NCI-H2196 (cell line): Measurements from ENCODE around the gene CORO2B.

Experiments
- DNase-seq: peaks from one replicate; lab custom pipeline; 2025; ENCODE audit not compliant: unreplicated experiment; lab: John Stamatoyannopoulos, UW

CORO2B gene

DNA sequence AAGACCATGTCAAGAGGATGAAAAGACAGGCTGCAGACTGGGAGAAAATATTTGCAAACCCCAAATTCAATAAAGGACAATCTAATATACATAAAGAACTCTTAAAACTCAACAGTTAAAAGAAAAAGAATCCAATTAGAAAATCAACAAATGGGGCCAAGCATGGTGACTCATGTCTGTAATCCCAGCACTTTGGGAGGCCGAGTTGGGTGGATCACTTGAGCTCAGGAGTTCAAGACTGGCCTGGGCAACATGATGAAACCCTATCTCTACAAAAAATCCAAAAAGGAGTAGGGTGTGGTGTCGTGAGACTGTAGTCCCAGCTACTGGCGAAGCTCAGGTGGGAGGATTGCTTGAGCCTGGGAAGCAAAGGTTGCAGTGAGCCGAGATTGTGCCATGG, 184.3 kb downstream of the CORO2B start:
- no peak for DNase-seq

DNA sequence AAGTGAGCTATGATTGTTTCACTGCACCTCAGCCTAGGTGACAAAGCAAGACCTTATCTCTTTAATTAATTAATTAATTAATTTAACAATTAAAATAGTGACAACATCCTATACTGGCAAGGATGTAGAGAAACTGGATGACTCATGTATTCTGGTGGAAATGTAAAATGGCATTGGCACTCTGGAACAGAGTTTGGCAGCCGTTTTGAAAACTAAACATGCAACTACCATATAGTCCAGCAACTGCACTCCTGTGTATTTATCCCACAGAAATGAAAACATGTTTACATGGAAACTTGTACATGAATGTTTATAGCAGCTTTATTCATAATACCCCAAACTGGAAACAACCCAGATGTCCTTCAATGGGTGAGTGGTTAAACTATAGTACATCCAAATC, 185.3 kb downstream of the CORO2B start:
- no peak for DNase-seq

DNA sequence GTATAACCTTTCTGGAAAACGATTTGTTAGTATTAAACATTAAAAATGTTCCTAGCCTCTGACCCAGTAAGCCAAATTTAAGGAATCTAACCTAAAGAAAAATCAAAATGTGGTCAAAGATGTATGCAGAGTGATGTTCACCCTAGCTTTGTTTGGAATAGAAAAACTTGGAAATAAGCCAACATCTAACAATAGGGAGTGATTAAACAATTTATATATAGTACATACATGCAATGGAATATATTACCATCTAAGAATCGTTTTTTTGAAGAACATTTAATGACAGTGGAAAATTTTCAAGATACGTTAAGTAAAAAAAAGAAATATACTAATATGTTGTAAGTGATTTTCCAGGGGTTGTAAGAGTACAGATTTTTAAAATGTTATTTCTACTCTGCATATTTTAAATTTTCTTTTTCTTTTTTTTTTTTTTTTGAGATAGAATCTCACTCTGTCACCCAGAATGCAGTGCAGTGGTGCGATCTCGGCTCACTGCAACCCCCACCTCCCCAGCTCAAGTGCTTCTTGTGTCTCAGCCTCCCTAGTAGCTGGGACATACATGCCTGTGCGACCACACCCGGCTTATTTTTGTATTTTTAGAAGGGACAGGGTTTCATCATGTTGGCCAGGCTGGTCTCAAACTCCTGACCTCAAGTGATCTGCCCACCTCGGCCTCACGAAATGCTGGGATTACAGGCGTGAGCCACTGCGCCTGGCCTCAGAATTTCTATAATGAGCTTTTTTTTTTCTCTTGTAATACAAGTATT, 187.0 kb downstream of the CORO2B start:
- DNase-seq = no peak

DNA sequence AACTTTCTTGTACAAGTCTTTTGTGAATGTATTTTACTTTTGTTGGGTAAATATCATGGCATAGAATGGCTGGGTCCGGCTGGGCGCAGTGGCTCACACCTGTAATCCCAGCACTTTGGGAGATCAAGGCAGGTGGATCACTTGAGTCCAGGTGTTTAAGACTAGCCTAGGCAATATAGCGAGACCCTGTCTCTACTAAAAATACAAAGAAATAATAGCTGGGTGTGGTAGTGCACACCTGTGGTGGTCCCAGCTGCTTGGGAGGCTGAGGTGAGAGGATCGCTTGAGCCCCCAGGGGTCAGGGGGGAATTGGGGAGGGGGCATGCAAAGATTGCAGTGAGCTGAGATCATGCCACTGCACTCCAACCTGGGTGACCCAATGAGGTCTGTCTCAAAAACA, 189.0 kb downstream of the CORO2B start:
- no peak for DNase-seq

DNA sequence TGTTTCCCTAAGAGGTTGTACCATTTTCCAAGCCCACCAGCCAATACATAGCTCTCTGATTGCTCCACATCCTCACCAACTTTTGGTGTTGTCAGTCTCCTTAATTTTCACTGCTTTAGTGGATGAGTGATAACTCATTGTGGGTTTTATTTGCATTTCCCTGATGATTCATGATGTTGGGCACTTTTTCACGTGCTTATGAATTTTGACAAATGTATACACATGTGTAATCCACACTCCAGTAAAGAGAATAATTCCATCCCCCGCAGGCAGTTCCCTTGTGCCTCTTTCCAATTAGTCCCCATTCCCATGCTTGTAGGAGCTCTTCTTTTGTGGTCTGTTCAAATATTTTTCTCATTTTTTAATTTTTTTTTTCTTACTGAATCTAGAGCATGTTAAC, 189.5 kb downstream of the CORO2B start:
- no peak for DNase-seq

DNA sequence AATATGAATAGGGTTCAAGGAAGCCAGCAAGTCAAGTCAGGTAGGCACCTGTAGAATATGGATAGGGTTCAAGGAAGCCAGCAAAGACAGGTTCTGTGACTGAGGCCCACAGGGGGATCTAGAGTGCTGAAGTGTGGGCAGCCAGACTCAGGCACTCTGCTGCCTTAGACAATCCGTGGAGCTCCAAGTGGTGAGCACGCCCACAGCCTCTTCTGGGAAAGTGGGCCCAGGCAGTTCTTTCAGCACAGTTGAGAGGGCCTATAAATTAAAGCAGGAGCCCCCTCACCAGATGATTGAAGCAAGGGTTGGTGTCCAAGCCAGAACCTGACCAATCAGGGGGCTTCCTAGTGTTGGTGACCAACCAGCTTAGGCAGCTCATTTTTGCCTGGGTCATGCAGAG, 190.9 kb downstream of the CORO2B start:
- no peak for DNase-seq

DNA sequence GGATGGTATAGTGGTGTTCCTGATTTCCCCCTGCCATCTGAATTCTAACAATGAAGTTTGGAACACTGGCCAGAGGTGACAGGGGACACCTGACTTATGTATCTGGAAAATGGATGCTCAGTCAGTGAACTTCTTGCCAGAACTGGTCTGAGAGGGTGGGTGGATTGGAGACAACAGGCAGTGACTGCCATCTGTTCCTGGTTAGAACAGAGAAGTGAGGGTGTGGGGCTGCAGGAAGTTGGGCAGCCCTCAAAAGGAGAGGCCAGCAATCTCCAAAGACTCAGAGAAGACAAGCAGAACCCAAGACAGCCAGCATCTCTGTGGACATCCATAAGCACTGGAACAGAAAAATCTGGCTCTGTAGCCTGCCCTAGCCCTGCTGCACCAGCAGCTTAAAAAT, 191.4 kb downstream of the CORO2B start:
- DNase-seq = no peak

DNA sequence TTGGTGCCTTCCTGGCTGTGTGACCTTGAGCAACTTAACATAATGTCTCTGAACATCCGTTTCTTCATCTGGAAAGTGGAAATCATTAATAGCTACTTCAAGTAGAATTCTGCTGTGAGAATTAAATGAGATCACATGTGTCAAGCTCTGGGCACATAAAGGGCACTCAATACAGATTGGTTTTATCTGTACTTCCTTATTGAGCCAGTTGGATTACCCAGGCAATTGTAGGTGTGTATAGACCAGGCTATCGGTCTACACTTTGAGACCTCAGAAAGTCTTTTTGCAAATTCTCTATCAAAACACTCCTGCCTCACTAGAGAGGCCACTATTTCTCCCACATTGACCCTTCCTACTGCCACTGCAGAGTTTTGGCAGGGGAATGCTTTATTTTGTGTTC, 194.2 kb downstream of the CORO2B start:
- no peak for DNase-seq

DNA sequence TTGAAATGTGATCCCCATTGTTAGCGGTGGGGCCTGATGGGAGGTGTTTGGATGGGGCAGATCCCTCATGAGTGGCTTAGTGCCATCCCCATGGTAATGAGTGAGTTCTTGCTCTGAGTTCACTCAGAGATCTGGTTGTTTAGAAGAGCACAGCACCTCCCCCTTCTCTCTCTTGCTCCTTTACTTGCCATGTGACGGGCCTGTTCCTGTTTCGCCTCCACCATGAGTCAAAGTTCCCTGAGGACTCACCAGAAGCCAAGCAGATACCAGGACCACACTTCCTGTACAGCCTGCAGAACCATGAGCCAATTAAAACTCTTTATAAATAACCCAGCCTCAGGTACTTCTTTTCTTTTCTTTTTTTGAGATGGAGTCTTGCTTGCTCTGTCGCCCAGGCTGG, 195.3 kb downstream of the CORO2B start:
- DNase-seq = no peak

DNA sequence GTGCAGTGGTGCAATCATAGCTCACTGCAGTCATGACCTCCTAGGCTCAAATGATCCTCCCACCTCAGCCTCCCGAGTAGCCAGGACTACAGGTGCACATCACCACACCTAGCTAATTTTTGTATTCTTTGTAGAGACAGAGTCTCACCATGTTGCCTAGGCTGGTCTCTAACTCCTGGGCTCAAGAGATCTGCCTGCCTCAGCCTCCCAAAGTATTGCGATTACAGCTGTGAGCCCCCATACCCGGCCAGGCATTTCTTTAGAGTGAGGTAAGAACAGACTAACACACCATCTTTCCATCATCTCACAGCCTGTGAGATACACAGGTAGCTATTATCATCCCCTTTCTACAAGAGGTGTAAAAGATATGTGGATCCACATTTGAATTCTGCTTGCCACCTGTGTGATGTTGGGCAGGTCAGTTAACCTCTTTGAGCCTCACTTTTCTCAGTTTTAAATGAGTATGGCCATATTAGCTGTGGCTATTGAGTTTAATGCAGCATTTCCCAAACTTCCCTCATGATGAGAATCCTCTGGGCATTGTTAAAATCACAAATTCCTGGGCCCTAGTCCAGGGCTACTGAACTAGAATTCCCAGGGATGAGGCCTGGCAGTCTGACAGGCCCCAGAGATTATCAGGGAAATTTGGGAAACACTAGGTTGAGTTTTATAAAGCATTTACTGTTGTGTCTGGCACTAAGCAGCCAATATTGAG, 195.9 kb downstream of the CORO2B start:
- DNase-seq = no peak

DNA sequence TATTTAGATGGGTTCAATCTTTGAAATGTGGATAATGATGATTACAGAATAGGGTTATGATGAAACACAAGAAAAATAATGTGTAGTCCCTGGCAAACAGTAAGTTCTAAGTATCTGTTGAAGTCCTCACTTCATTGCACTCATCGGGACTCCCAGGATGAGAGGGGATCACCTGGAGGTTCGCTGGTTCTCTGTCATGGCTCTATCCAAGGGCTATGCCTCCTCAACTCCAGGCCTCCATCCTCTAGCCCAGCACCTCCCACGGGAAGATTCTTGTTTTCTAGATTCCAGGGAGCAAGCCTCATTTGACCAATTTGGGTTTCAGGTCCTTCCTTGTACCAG, 196.4 kb downstream of the CORO2B start:
- no peak for DNase-seq

DNA sequence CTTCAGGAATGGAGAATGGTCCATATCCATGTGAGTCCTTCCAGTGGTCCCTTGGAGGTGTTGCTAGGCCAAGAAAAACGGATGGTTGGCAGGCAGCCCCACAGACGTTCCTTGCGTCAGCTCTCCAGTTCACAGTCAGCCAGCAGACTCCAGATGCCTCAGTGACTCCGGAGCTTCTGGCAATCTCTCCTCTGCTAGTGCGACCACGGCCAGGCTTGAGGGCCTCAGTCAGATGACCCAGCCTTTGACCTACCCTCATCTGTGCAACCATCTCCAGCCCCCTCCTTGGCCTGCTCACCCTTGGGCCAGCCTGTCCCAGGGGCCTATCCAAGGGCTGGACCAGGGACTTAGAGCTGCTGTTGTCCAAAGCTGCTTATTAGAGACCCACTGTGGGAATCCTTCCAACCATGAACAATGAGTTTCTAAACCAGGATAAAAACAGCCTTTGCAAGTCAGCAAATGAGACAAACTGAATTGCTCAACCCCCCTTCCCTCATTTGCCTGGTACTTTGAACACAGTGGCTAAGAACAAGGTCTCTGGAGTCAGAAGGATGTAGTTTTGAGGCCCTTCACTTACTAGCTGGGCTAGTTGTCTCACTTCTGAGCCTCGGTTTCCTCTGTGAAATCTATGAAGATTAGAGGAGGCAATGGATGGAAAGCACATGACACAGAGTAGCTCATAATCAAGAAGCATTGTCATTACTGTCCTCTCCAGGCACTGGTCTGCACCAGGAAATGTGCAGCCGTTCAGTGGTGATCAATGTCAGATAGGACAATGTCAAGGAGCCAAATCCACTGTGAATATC, 197.1 kb downstream of the CORO2B start:
- no peak for DNase-seq

DNA sequence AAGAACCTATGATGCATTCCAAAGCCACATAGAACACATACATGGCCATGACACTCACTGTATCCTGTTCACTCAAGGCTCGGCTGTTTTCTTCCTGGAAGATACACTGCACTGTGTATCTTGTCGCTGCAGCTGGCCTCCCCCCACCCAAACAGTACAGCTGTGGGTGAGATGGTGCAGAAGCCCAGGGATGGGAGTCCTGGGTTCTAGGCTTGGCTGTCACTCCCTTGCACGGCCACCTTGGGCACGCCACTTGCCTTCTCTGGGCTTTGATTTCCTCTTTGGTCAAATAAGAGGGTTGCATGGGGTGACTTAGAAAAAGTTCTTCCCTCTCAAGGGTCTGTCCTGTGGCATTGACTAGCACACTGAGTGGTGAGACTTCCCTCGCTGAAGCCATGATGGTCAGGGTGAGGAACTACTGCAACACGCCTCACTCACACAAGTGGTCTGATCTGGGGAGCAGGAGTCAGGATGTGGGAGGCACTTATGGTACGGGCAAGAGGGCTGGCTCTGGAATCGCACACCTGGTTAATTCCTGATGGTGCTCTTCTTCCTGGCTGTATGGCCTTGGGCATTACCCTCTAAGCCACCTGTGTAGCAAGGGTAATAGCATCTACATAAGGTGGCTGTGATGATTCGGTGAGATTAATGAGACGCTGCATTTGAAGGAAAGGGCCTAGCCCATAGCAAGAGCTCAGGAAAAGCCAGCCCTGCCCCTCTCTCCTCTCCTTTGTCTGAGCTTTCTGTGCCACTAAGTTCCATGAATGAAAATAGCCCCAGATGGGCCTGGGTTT, 197.9 kb downstream of the CORO2B start:
- no peak for DNase-seq
